ENCODE data around the gene C4B.
"Not testable (repeated sequence)": the region's sequence is repeated elsewhere in the genome, so short reads cannot be mapped to it uniquely, and the experiment has no call there.

C4B gene

DNA sequence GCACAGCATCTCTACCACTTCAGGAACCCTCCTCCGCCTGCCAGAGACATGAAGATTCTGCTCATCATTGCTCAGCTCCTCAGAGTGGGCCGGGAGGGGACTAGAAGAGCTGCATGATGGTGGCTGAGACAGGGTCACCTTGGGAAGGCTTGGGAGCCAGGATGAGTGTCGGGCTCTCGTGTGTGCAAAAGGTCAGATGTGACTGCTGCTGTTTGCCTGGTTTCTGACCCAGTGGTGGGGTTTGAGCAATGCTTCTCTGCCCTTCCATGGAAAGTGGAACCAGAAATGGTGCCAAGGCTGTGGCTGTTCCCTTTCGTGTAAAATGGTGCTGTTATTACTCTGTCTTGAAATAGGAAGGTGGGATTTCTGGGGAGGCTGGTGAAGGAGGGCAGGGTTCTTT is 33.6 kb upstream of the C4B start:
- in situ Hi-C loops (cut with MboI; ENCODE audit: low sequenced_read_pairs): not testable (repeated sequence)

- in situ Hi-C loops (cut with MboI; ENCODE audit: low sequenced_read_pairs): not testable (repeated sequence)
These were observed 32.9 kb upstream of the C4B start, which contains the start of gene C4A for GRCh38 chr6:31981744-31982143. TSS of gene C4A (plus strand) at chr6:31982057. CDS start at chr6:31982108, 51 bp downstream.

DNA sequence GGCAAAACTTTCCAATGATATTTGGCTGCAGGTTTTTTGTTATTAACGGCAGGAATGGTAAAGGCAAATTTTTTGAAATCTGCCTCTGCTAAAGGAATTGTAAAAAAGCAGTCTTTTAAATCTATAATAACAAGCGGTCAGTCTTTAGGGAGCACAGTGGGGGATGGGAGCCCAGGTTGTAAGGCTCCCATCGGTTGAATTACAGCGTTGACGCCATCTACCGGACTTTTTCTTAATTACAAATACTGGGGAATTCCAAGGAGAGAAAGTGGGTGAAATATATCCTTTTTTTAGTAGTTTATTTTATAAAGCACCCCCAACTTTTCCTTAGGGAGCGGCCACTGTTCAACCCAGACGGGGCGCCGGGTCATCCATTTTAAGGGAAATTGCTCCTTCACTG is 25.2 kb upstream of the C4B start:
- in situ Hi-C loops (cut with MboI; ENCODE audit: low sequenced_read_pairs): not testable (repeated sequence)

DNA sequence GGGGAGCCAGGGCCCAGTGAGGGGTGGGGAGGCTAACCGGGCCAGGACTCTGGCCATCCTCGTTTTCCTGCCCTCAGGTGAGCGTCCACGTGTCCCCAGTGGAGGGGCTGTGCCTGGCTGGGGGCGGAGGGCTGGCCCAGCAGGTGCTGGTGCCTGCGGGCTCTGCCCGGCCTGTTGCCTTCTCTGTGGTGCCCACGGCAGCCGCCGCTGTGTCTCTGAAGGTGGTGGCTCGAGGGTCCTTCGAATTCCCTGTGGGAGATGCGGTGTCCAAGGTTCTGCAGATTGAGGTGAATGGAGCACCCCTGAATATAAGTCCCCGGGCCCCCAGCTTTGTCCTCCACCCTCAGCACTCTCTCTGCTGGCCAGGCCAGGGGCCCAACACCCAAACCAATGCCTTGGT is 20.2 kb upstream of the C4B start:
- in situ Hi-C loops (cut with MboI; ENCODE audit: low sequenced_read_pairs): not testable (repeated sequence)

DNA sequence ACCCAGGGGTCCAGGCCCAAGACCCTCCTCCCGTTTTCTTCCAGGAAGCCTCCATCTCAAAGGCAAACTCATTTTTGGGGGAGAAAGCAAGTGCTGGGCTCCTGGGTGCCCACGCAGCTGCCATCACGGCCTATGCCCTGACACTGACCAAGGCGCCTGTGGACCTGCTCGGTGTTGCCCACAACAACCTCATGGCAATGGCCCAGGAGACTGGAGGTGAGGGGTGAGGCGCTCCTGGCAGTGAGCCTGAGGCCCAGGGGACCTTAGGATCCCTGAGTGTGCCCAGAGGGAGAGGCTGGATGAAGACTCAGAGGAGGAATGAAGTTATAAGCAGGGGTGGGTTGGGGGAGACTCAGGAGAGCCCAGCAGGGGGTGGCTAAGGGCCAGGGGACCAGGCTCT is 18.2 kb upstream of the C4B start:
- in situ Hi-C loops (cut with MboI; ENCODE audit: low sequenced_read_pairs): not testable (repeated sequence)

DNA sequence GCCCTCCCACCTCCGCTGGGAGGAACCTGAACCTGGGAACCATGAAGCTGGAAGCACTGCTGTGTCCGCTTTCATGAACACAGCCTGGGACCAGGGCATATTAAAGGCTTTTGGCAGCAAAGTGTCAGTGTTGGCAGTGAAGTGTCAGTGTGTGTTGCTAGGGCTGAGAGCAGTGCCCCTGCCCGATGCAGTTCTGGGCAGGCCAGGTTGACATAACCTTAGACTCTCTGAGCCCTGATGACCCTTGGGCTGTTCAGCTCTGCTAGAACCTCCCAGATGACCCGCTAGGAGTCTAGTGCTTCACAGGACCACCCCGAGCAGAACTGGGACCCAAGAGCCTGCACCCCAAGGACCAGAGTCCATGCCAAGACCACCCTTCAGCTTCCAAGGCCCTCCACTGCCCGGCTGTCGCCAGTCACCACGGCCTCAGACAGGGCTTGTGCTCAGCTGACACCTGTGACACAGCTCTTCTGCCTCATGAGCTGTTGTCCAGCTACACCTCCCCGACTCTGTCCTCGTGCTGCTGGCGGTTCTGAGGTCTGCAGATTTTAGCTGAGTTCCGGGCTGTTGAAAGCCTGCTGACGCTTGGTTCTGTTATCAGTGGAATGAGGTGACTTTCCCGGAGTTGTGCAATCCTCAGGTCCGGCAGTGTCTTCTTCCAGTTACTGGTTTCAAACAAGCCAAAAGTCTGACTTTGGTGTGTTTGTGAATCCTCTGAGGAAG is 11.9 kb upstream of the C4B start:
- in situ Hi-C loops (cut with MboI; ENCODE audit: low sequenced_read_pairs): not testable (repeated sequence)

DNA sequence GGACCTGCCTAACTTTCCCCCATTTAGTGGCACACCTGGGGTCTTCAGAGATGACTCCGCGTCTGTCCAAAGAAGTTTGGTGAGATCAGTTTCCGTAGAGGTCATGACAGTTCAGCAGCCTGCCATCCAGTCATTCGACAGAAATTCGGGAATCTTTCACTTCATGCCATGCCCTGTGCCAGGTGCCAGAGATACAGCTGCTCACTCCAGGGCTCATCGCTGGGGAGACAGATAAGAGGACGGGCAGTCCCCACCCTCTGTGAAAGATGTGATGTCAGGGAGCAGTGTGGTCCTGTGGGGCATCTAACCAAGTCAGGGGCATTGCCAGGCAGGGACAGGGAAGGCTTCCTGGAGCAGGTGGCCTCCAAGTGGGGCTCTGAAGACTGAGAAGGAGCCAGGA is 11.3 kb upstream of the C4B start:
- in situ Hi-C loops (cut with MboI; ENCODE audit: low sequenced_read_pairs): not testable (repeated sequence)

- in situ Hi-C loops (cut with MboI; ENCODE audit: low sequenced_read_pairs): not testable (repeated sequence)
These were observed 10.2 kb upstream of the C4B start for GRCh38 chr6:32004393-32004792.

DNA sequence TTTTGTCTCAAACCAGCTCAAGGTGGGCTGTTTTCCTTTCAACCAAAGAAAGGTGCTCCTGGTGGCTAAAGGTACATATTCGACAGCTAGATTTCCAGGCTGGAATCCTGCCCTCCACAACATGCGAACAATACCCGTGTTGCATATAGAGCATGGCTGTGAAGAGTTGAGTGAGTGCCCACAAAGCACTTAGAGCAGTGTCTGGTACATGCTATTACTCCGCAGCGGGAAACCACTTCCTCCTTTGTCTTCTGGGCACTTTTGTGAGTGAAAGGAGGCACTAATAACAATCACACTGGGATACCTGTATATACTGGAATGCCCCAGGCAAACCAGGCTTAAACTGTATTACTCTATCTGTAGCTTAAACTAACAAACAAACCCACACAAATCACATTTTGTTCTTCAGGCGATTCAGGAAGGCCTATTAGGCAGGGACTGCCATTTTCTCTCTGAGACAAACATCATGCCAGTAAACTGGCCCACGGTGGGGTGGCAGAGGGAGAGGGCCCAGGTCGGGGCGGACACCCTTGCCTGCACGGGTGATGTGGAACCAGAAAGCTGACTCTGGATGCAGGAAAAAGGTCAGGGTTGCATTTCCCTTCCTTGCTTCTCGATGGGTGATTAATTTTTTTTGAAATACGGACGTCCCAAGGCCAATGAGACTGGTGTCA is 9.6 kb upstream of the C4B start:
- in situ Hi-C loops (cut with MboI; ENCODE audit: low sequenced_read_pairs): not testable (repeated sequence)

- in situ Hi-C loops (cut with MboI; ENCODE audit: low sequenced_read_pairs): not testable (repeated sequence)
These were observed 9.1 kb upstream of the C4B start for GRCh38 chr6:32005538-32005880.

DNA sequence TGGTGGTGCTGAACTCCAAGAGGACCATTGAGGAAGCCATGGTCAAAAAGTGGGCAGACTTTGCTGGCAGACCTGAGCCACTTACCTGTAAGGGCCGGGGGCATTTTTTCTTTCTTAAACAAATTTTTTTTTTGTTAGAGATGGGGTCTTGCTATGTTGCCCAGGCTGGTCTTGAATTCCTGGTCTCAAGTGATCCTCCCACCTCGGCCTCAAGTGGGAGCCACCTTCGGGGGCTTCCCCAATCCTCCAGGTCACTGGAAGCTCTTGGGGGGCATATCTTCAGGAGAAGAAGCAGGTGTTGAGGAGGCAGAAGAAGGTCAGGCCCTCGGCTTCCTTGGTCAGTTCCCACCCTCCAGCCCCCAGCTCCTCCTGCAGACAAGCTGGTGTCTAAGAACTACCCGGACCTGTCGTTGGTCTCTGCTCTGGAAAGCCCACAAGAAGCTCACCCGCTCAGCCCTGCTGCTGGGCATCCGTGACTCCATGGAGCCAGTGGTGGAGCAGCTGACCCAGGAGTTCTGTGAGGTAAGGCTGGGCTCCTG is 8.5 kb upstream of the C4B start:
- in situ Hi-C loops (cut with MboI; ENCODE audit: low sequenced_read_pairs): not testable (repeated sequence)

- in situ Hi-C loops (cut with MboI; ENCODE audit: low sequenced_read_pairs): not testable (repeated sequence)
These were observed 7.5 kb upstream of the C4B start for GRCh38 chr6:32007086-32007485.

DNA sequence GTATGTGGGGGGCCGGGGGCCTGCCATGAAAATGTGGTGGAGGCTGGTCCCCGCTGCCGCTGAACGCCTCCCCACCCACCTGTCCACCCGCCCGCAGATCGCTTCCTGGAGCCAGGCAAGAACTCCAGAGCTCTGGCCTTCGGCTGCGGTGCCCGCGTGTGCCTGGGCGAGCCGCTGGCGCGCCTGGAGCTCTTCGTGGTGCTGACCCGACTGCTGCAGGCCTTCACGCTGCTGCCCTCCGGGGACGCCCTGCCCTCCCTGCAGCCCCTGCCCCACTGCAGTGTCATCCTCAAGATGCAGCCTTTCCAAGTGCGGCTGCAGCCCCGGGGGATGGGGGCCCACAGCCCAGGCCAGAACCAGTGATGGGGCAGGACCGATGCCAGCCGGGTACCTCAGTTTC is 6.6 kb upstream of the C4B start:
- in situ Hi-C loops (cut with MboI; ENCODE audit: low sequenced_read_pairs): not testable (repeated sequence)

DNA sequence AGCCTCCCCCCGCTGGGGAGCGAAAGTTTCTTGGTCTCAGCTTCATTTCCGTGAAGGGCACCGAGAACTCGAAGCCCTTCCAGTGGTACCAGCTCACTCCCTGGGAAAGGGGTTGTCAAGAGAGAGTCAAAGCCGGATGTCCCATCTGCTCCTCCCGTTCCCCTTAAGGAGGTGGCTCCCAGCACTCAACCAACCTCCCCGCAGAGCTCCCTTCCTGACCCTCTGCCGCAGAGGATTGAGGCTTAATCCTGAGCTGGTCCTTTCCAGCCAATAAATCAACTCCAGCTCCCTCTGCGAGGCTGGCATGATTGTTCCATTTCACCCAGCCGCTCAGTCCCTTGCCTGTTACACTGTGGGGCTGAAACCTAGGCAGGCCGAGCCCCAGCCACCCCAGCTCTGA is 6.0 kb upstream of the C4B start:
- in situ Hi-C loops (cut with MboI; ENCODE audit: low sequenced_read_pairs): not testable (repeated sequence)

DNA sequence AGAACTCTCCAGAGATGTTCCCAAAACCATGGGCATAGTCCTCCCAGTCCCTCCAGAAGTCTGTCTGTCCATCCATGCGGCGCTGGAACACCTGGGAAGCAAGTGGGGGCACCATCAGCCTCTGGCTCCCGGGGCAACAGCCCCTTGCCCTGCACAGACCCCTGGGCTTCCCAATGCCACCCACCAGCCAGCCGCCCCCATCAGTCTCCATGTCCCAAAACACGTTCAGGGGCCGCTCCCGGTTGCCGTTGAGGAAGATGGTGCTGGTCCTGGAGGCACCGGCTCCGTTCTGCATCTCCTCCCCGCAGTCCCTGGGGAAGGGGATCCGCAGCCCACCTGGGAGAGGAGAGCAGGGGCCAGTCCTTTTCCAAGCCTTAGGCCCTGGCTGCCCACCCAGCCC is 5.1 kb upstream of the C4B start:
- in situ Hi-C loops (cut with MboI; ENCODE audit: low sequenced_read_pairs): not testable (repeated sequence)

GRCh38 chr6:32010856-32011530 is 3.6 kb upstream of the C4B start:
- in situ Hi-C loops (cut with MboI; ENCODE audit: low sequenced_read_pairs): not testable (repeated sequence)

DNA sequence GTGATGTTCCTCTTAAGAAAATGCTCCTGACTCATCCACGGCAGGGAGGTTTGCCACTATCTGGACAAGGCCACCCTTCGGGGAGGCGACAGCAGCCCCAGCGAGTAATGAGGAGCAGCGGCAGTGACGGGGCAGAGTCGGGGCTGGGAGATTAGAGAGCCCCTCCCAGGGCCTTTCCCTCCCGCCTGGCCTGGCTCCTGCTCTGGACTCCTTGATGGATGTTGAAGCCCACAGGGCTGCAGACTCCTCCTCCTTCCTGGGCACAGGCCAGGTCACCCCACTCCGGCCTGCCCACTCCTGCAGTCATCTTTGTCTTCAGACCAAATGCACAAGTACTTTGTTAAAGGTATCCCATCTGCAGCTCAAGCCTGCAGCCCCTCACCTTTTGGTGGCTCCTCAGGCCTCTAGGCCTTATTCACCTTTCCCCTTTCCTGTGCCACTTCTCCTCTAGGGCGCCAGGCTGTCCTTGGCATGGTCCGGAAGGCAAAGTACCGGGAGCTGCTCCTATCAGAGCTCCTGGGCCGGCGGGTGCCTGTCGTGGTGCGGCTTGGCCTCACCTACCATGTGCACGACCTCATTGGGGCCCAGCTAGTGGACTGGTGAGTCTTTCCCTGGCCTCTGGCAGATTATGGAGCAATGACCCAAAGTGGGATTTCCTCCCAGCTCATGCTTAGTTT is 1.5 kb upstream of the C4B start:
- in situ Hi-C loops (cut with MboI; ENCODE audit: low sequenced_read_pairs): not testable (repeated sequence)

GRCh38 chr6:32013738-32014137 is 857 bp upstream of the C4B start:
- in situ Hi-C loops (cut with MboI; ENCODE audit: low sequenced_read_pairs): not testable (repeated sequence)

DNA sequence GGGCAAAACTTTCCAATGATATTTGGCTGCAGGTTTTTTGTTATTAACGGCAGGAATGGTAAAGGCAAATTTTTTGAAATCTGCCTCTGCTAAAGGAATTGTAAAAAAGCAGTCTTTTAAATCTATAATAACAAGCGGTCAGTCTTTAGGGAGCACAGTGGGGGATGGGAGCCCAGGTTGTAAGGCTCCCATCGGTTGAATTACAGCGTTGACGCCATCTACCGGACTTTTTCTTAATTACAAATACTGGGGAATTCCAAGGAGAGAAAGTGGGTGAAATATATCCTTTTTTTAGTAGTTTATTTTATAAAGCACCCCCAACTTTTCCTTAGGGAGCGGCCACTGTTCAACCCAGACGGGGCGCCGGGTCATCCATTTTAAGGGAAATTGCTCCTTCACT is 7.5 kb downstream of the C4B start:
- in situ Hi-C loops (cut with MboI; ENCODE audit: low sequenced_read_pairs): not testable (repeated sequence)

DNA sequence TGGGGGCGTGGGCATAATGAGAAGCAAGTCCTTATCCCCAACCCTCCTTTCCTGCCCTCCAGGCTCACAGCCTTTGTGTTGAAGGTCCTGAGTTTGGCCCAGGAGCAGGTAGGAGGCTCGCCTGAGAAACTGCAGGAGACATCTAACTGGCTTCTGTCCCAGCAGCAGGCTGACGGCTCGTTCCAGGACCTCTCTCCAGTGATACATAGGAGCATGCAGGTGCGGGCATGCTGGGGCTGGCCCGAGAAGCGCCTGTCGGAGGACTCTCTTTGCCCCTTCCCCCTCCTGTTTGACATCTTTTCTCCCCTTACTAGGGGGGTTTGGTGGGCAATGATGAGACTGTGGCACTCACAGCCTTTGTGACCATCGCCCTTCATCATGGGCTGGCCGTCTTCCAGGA is 14.0 kb downstream of the C4B start:
- in situ Hi-C loops (cut with MboI; ENCODE audit: low sequenced_read_pairs): not testable (repeated sequence)

DNA sequence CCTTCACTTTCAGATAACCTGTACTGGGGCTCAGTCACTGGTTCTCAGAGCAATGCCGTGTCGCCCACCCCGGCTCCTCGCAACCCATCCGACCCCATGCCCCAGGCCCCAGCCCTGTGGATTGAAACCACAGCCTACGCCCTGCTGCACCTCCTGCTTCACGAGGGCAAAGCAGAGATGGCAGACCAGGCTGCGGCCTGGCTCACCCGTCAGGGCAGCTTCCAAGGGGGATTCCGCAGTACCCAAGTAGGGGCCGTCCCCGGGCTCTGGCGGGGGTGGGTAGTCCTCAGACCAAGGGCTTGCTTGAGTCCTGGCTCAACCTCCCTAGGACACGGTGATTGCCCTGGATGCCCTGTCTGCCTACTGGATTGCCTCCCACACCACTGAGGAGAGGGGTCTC is 15.0 kb downstream of the C4B start:
- in situ Hi-C loops (cut with MboI; ENCODE audit: low sequenced_read_pairs): not testable (repeated sequence)
